ENCODE data around the gene COX7A2. TPM values are rescaled to one million over a fixed set of nuclear protein-coding genes. Genes with fewer than 3 reads are reported as not detected.

The COX7A2 gene
- total and polyA plus RNA-seq, 2 donors (not counting 1 experiment from before 2014, with no cell fraction given): 83.8 to 160 TPM

- DNase-seq (no peak), ATAC-seq (ENCODE audit: low read depth) (no peak)
- TF ChIP-seq EZH2 (IDR thresholded peaks at IDR 0.05; ENCODE audit: borderline replicate concordance, insufficient read depth, low read depth, low read length, poor library complexity, severe bottlenecking) (no peak), CTCF (IDR thresholded peaks at IDR 0.05) (no peak)
- Mint-ChIP-seq H3K4me3 (no peak overlapping the region), H3K27me3 (peaks cover 10% of the 10 kb centered on the region), H3K27ac (no peak overlapping the region), H3K9me3 (ENCODE audit: insufficient read depth) (no peaks in the 10 kb centered on the region), H3K4me1 (no peaks in the 10 kb centered on the region)
- H3K36me3 ChIP-seq (replicated peaks in 1 of 2; ENCODE audit: control extremely low read depth in 1 of 2, control insufficient read depth in 1 of 2, extremely low read depth in 1 of 2, insufficient read depth in 2 of 2, low read length in 1 of 2): no peaks in the 10 kb centered on the region
- ChIA-PET CTCF (interaction anchor here (0.7 to 1.6 kb wide), 2 partner anchors 17 to 47 kb away, joined by 3 to 5 read pairs; no protein-coding TSS in a partner anchor), POLR2A (interaction anchor here (0.6 kb wide), 1 partner anchor 24 kb away, joined by 4 read pairs; no protein-coding TSS in a partner anchor)
- no peaks in the 10 kb centered on the region for H4K20me1 ChIP-seq (ENCODE audit: control insufficient read depth, insufficient read depth, low read length, poor library complexity, severe bottlenecking)
- H3K9me3 ChIP-seq (ENCODE audit: control extremely low read depth in 1 of 3, control insufficient read depth in 2 of 3, insufficient read depth in 1 of 3, low read length in 2 of 3): no peaks in the 10 kb centered on the region
- no peaks in the 10 kb centered on the region for H3K4me1 ChIP-seq (ENCODE audit: control insufficient read depth in 2 of 2, insufficient read depth in 2 of 2, low read length in 2 of 2)
- intact Hi-C loops (cut with micrococcal nuclease): no loop called here
- WGBS (ENCODE audit: insufficient coverage): no CpG with 5 or more reads among the region's 2 CpGs
- H3K4me2 ChIP-seq (replicated peaks; ENCODE audit: low read depth, low read length, poor library complexity, severe bottlenecking): no peak overlapping the region
- H3K4me3 ChIP-seq (ENCODE audit: control extremely low read depth in 1 of 5, extremely low read depth in 1 of 5, insufficient read depth in 1 of 5, low read depth in 2 of 5, low read length in 4 of 5): no peak overlapping the region
- H2AFZ ChIP-seq (ENCODE audit: insufficient read depth, low read depth, low read length, poor library complexity, severe bottlenecking): no peak overlapping the region
- H3K27me3 ChIP-seq (replicated peaks in 1 of 4; ENCODE audit: control extremely low read depth in 1 of 4, control insufficient read depth in 3 of 4, insufficient read depth in 4 of 4, low read length in 3 of 4): peaks cover 0 to 14% (median 0%) of the 10 kb centered on the region in 4 experiments
- H3K79me2 ChIP-seq (ENCODE audit: control insufficient read depth, insufficient read depth, low read length): no peaks in the 10 kb centered on the region
- no peak overlapping the region for H3K9ac ChIP-seq (ENCODE audit: low read length)
- no peak overlapping the region for H3K27ac ChIP-seq (ENCODE audit: low read length in 2 of 2)
These were observed 7.0 kb upstream of the COX7A2 start for GRCh38 chr6:75250552-75250951.

- CTCF ChIA-PET: interaction anchor here (0.7 to 1.6 kb wide), 2 partner anchors 18 to 47 kb away, joined by 3 to 5 read pairs; no protein-coding TSS in a partner anchor
- no peak overlapping the region for H3K4me3 Mint-ChIP-seq
These were observed 6.2 kb upstream of the COX7A2 start for GRCh38 chr6:75249837-75250236.

More at GRCh38 chr6:75249837-75250236, 6.2 kb upstream of the COX7A2 start:
- Histone ChIP-seq H3K79me2 (ENCODE audit: control insufficient read depth, insufficient read depth, low read length) (no peaks in the 10 kb centered on the region), H3K9ac (ENCODE audit: low read length) (no peak overlapping the region), H2AFZ (ENCODE audit: insufficient read depth, low read depth, low read length, poor library complexity, severe bottlenecking) (no peak overlapping the region), H3K4me3 (ENCODE audit: control extremely low read depth in 1 of 5, extremely low read depth in 1 of 5, insufficient read depth in 1 of 5, low read depth in 2 of 5, low read length in 4 of 5) (no peak overlapping the region), H3K27me3 (replicated peaks in 1 of 4; ENCODE audit: control extremely low read depth in 1 of 4, control insufficient read depth in 3 of 4, insufficient read depth in 4 of 4, low read length in 3 of 4) (peaks cover 0 to 14% (median 3%) of the 10 kb centered on the region in 4 experiments), H3K9me3 (ENCODE audit: control extremely low read depth in 1 of 3, control insufficient read depth in 2 of 3, insufficient read depth in 1 of 3, low read length in 2 of 3) (no peaks in the 10 kb centered on the region), H3K4me2 (replicated peaks; ENCODE audit: low read depth, low read length, poor library complexity, severe bottlenecking) (no peak overlapping the region), H3K27ac (ENCODE audit: low read length in 2 of 2) (no peak overlapping the region), H4K20me1 (ENCODE audit: control insufficient read depth, insufficient read depth, low read length, poor library complexity, severe bottlenecking) (no peaks in the 10 kb centered on the region), H3K36me3 (replicated peaks in 1 of 2; ENCODE audit: control extremely low read depth in 1 of 2, control insufficient read depth in 1 of 2, extremely low read depth in 1 of 2, insufficient read depth in 2 of 2, low read length in 1 of 2) (no peaks in the 10 kb centered on the region), H3K4me1 (ENCODE audit: control insufficient read depth in 2 of 2, insufficient read depth in 2 of 2, low read length in 2 of 2) (no peaks in the 10 kb centered on the region)
- no peak for ATAC-seq (ENCODE audit: low read depth)
- no peaks in the 10 kb centered on the region for H3K9me3 Mint-ChIP-seq (ENCODE audit: insufficient read depth)
- TF ChIP-seq EZH2 (IDR thresholded peaks at IDR 0.05; ENCODE audit: borderline replicate concordance, insufficient read depth, low read depth, low read length, poor library complexity, severe bottlenecking) (no peak), CTCF (IDR thresholded peaks at IDR 0.05) (no peak)
- H3K27me3 Mint-ChIP-seq: peaks cover 15% of the 10 kb centered on the region
- POLR2A ChIA-PET: no interaction called here
- DNase-seq: no peak
- H3K4me1 Mint-ChIP-seq: no peaks in the 10 kb centered on the region
- H3K27ac Mint-ChIP-seq: no peak overlapping the region
- intact Hi-C loops (cut with micrococcal nuclease): no loop called here

Measured in B cell (primary cell).